GM12878 (cell line): Measurements from ENCODE around the gene EXD3. TPM values are rescaled to one million over a fixed set of nuclear protein-coding genes. Genes with fewer than 3 reads are reported as not detected.
A peak's percentile ranks its signal among the peaks of the same experiment; 100 is the strongest.

Experiments
- ATAC-seq: fragments of 200-7000 bp; cut with Tn5 transposase; 3 replicates; pipeline ENCODE4 v1.9.1; 2020; ENCODE audit warnings: mild to moderate bottlenecking, moderate library complexity
- BruUV-seq: library from RNA; stranded (reverse); fragments of 400-500 nt; replicated peaks from 2 replicates; lab custom pipeline; 2021; lab: Mats Ljungman, UMichigan
- CTCF ChIA-PET: fragments of 300-600 bp; sonication (Branson Sonifier 250); formaldehyde crosslinking; extraction: SDS; loops from one replicate; lab custom pipeline; 2021; ENCODE audit warnings: inconsistent platforms; lab: Yijun Ruan, JAX
- POLR2A ChIA-PET: fragments of 350-600 bp; formaldehyde crosslinking; extraction: SDS; loops from one replicate; lab custom pipeline; 2021; ENCODE audit warnings: inconsistent platforms; lab: Charles Lee
- RAD21 ChIA-PET: fragments of 300-600 bp; sonication (Branson Sonifier 250); formaldehyde crosslinking; loops from one replicate; lab custom pipeline; 2023; ENCODE audit warnings: antibody characterized with exemption; ENCODE audit not compliant: unreplicated experiment; lab: Charles Lee
- SMC1A ChIA-PET: fragments of 300-600 bp; sonication (Branson Sonifier 250); formaldehyde crosslinking; loops from one replicate; lab custom pipeline; 2023; ENCODE audit not compliant: unreplicated experiment, uncharacterized antibody; lab: Charles Lee
- DNase-seq: peaks from one replicate; pipeline ENCODE4 v3.0.0-alpha.2; 2011; ENCODE audit warnings: low read depth, low spot score
- FAIRE-seq: peaks from 3 replicates; lab custom pipeline; 2011; peaks lifted over from hg19 to GRCh38; lab: Jason Lieb, UNC
- H2AFZ ChIP-seq: 2 replicates; pipeline ENCODE4 v1.6.0; 2011; ENCODE audit warnings: low read depth, low read length, control low read depth; ENCODE audit not compliant: control insufficient read depth
- H3K27ac ChIP-seq: 2 replicates; pipeline ENCODE4 v1.5.1; 2011; ENCODE audit warnings: control low read depth; ENCODE audit not compliant: control insufficient read depth, insufficient read depth
- H3K27me3 ChIP-seq, 2 experiments: replicated peaks in 1 of 2; 2 replicates each; pipeline versions ENCODE4 v1.6.0 to v1.6.1; 2011; ENCODE audit warnings: low read length in 1 of 2; ENCODE audit not compliant: control insufficient read depth in 2 of 2, insufficient read depth in 2 of 2
- H3K36me3 ChIP-seq, 2 experiments: 2 replicates each; pipeline ENCODE4 v1.5.1; 2011; ENCODE audit warnings: low read length in 1 of 2; ENCODE audit not compliant: control insufficient read depth in 2 of 2, insufficient read depth in 2 of 2
- H3K4me1 ChIP-seq: 2 replicates; pipeline ENCODE4 v1.6.1; 2011; ENCODE audit warnings: mild to moderate bottlenecking, low read length, moderate library complexity, mixed read lengths; ENCODE audit not compliant: control insufficient read depth, insufficient read depth
- H3K4me2 ChIP-seq: 2 replicates; pipeline ENCODE4 v1.6.0; 2011; ENCODE audit warnings: control low read depth; ENCODE audit not compliant: control insufficient read depth, insufficient read depth
- H3K4me3 ChIP-seq: fragments of 200-600 bp; sonication (generic); 2 replicates; pipeline ENCODE4 v1.5.1; 2016
- H3K79me2 ChIP-seq: 2 replicates; pipeline ENCODE4 v1.6.0; 2011; ENCODE audit warnings: low read length; ENCODE audit not compliant: control insufficient read depth, insufficient read depth
- H3K9ac ChIP-seq: 2 replicates; pipeline ENCODE4 v1.8.0; 2011; ENCODE audit warnings: low read length, control low read depth, mixed read lengths; ENCODE audit not compliant: control insufficient read depth, insufficient read depth
- H3K9me3 ChIP-seq: replicated peaks from 3 replicates; pipeline ENCODE4 v1.5.1; 2011; ENCODE audit warnings: mild to moderate bottlenecking, low read length; ENCODE audit not compliant: control insufficient read depth, insufficient read depth
- H4K20me1 ChIP-seq: 2 replicates; pipeline ENCODE4 v1.6.0; 2011; ENCODE audit not compliant: control insufficient read depth, insufficient read depth
- ATF2 ChIP-seq: IDR thresholded peaks from 2 replicates; pipeline ENCODE4 v1.6.1; 2012; ENCODE audit warnings: low read length, inconsistent platforms
- CBFB ChIP-seq: IDR thresholded peaks from 2 replicates; pipeline ENCODE4 v1.6.1; 2016; ENCODE audit warnings: antibody characterized with exemption, low read depth
- CBX5 ChIP-seq: sonication (generic); IDR thresholded peaks from 2 replicates; pipeline ENCODE4 v1.6.1; 2016; ENCODE audit warnings: low read depth, moderate library complexity, mild to moderate bottlenecking, inconsistent platforms
- CUX1 ChIP-seq: IDR thresholded peaks from 2 replicates; pipeline ENCODE4 v1.6.1; 2012; ENCODE audit warnings: improper control_type of control experiment, low read depth, low read length; ENCODE audit not compliant: insufficient replicate concordance
- MYB ChIP-seq: fragments of 150-350 bp; IDR thresholded peaks from 2 replicates; pipeline ENCODE4 v1.6.1; 2014; ENCODE audit warnings: mild to moderate bottlenecking, low read depth, low read length, borderline replicate concordance
- MYC ChIP-seq: IDR thresholded peaks from 2 replicates; pipeline ENCODE4 v1.6.1; 2011; ENCODE audit warnings: mild to moderate bottlenecking, low read length, moderate library complexity, inconsistent platforms; ENCODE audit not compliant: insufficient read depth, insufficient replicate concordance, insufficient read length, severe bottlenecking
- NR2C1 ChIP-seq: fragments of 450-650 bp; IDR thresholded peaks from 2 replicates; pipeline ENCODE4 v1.6.1; 2017; ENCODE audit warnings: antibody characterized with exemption, mild to moderate bottlenecking, moderate library complexity
- POLR2A ChIP-seq: IDR thresholded peaks from 2 replicates; pipeline ENCODE4 v1.6.1; 2011; ENCODE audit warnings: low read depth, mild to moderate bottlenecking, low read length
- POLR2AphosphoS5 ChIP-seq: IDR thresholded peaks from 2 replicates; pipeline ENCODE4 v1.6.1; 2011; ENCODE audit warnings: mild to moderate bottlenecking, low read length, inconsistent platforms
- SPI1 ChIP-seq: IDR thresholded peaks from 2 replicates; pipeline ENCODE4 v1.6.1; 2011; ENCODE audit warnings: low read depth, mild to moderate bottlenecking, low read length, moderate library complexity, borderline replicate concordance; ENCODE audit not compliant: insufficient read depth
- TCF12 ChIP-seq: IDR thresholded peaks from 2 replicates; pipeline ENCODE4 v1.6.1; 2011; ENCODE audit warnings: low read depth, mild to moderate bottlenecking, low read length
- ZNF384 ChIP-seq: IDR thresholded peaks from 2 replicates; pipeline ENCODE4 v1.6.1; 2012; ENCODE audit warnings: low read depth, mild to moderate bottlenecking, low read length, improper control_type of control experiment, borderline replicate concordance
- WGBS: methylation state at CpG from one replicate; pipeline ENCODE4 v1.1.6; 2016; ENCODE audit warnings: low lambda C conversion rate; ENCODE audit not compliant: insufficient replicate concordance, insufficient coverage; ENCODE audit errors: missing lambda C conversion rate; 5-methylcytosine and 5-hydroxymethylcytosine counted together
- in situ Hi-C: fragments of 300-500 bp; cut with MboI; formaldehyde crosslinking; loops from 9 replicates; pipeline ENCODE4 v1.14.3; 2018; ENCODE audit warnings: mixed read lengths
- intact Hi-C: fragments of 100-400 bp; cut with micrococcal nuclease; formaldehyde crosslinking; loops from one replicate; pipeline ENCODE4 v1.14.2; 2022; ENCODE audit not compliant: unreplicated experiment
- polyA plus RNA-seq, 11 experiments: library from polyadenylated mRNA; depleted of rRNA in 4 of 11; unstranded in 6 of 11; stranded (reverse) in 5 of 11; fragments of >200 nt; fragmentation: Nextera tagmentation in 4 of 11; fragmentation: Illumina TruSeq in 1 of 11; extraction: Ambion mirVana in 4 of 11; extraction: Trizol in 1 of 11; gene quantifications; 1 replicate in 1 of 11; 2 replicates in 10 of 11; pipeline versions ENCODE4 v1.2.1 to v1.2.3, GENCODE V29; 2011 to 2016; ENCODE audit warnings: inconsistent platforms in 2 of 11, missing spikeins in 2 of 11, low read depth in 1 of 11
- total RNA-seq, 4 experiments: library from RNA; depleted of rRNA in 3 of 4; stranded (reverse); fragments of >200 nt in 3 of 4; fragmentation: Illumina TruSeq in 1 of 4; extraction: Trizol in 1 of 4; gene quantifications; 2 replicates each; pipeline versions ENCODE4 v1.2.1 to v1.2.3, GENCODE V29; 2013 to 2021
- TF ChIP-seq, protein P1 (sequence below): fragments of 450-650 bp; IDR thresholded peaks from 2 replicates; pipeline ENCODE4 v1.6.1; 2016; ENCODE audit warnings: mild to moderate bottlenecking
- TF ChIP-seq, protein P2 (sequence below): IDR thresholded peaks from 2 replicates; pipeline ENCODE4 v1.6.1; 2011; ENCODE audit warnings: low read depth, low read length, improper control_type of control experiment, borderline replicate concordance

The EXD3 gene
- total and polyA plus RNA-seq, 10 of the 15 experiments (the other 5 are each of a cell fraction or from before 2014, with no cell fraction given): 0.21 to 7.1 (median 3.6) TPM

- Histone ChIP-seq H3K27ac (peak overlapping the region; percentile 95), H4K20me1 (no peaks in the 10 kb centered on the region), H3K4me2 (peak overlapping the region; percentile 97), H3K4me3 (peak overlapping the region; percentile 92), H2AFZ (no peak overlapping the region; the same call in 1 of the 2 replicates), H3K9ac (peak overlapping the region; percentile 95), H3K4me1 (peaks cover 39% of the 10 kb centered on the region), H3K9me3 (no peaks in the 10 kb centered on the region), H3K27me3 (no peaks in the 10 kb centered on the region), H3K36me3 (no peaks in the 10 kb centered on the region; a peak in 3 of 4 replicates), H3K79me2 (peaks cover 19% of the 10 kb centered on the region)
- intact Hi-C loops: no loop called here
- ChIA-PET POLR2A (interaction anchor here (0.6 to 2.5 kb wide), 7 partner anchors 9 to 145 kb away, joined by 3 to 14 read pairs (median 4); partner anchors contain the start of genes EXD3, NOXA1 and TUBB4B), CTCF (interaction anchor here (0.6 to 1.6 kb wide), 4 partner anchors 8 to 167 kb away, joined by 3 to 6 read pairs (median 4); no protein-coding TSS in a partner anchor), RAD21 (interaction anchor here (0.5 to 1.8 kb wide), 6 partner anchors 10 to 121 kb away, joined by 3 to 14 read pairs (median 4); no protein-coding TSS in a partner anchor), SMC1A (interaction anchor here (1.6 kb wide), 2 partner anchors 41 to 128 kb away, joined by 3 to 6 read pairs; no protein-coding TSS in a partner anchor)
- FAIRE-seq (no peak), DNase-seq (no peak), ATAC-seq (peak; percentile 32)
- no TSS peak for BruUV-seq
- 13% methylated on average over 42 of the region's 54 CpGs for WGBS
- in situ Hi-C loops: no loop called here
- TF ChIP-seq TCF12: no peak
- TF ChIP-seq ZNF384: no peak
- no peak for TF ChIP-seq NR2C1
- TF ChIP-seq POLR2AphosphoS5: 0 out of 2 replicates have a peak, but pooled peaks have one; percentile 13
- no peak for TF ChIP-seq ATF2
- TF ChIP-seq MYB: no peak
- TF ChIP-seq POLR2A: peak; percentile 9; the same call in 1 of the 2 replicates
- no peak for TF ChIP-seq MYC
- TF ChIP-seq, protein P1, sequence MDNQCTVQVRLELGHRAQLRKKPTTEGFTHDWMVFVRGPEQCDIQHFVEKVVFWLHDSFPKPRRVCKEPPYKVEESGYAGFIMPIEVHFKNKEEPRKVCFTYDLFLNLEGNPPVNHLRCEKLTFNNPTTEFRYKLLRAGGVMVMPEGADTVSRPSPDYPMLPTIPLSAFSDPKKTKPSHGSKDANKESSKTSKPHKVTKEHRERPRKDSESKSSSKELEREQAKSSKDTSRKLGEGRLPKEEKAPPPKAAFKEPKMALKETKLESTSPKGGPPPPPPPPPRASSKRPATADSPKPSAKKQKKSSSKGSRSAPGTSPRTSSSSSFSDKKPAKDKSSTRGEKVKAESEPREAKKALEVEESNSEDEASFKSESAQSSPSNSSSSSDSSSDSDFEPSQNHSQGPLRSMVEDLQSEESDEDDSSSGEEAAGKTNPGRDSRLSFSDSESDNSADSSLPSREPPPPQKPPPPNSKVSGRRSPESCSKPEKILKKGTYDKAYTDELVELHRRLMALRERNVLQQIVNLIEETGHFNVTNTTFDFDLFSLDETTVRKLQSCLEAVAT: no peak
- TF ChIP-seq, protein P2, sequence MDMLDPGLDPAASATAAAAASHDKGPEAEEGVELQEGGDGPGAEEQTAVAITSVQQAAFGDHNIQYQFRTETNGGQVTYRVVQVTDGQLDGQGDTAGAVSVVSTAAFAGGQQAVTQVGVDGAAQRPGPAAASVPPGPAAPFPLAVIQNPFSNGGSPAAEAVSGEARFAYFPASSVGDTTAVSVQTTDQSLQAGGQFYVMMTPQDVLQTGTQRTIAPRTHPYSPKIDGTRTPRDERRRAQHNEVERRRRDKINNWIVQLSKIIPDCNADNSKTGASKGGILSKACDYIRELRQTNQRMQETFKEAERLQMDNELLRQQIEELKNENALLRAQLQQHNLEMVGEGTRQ: no peak
- TF ChIP-seq SPI1: no peak
- no peak for TF ChIP-seq CUX1
- no peak for TF ChIP-seq CBFB
- TF ChIP-seq CBX5: no peak
Observed at GRCh38 chr9:137278061-137278701, 144.8 kb downstream of the EXD3 start.
